Measurements from ENCODE around the gene PIGW.
"Not testable (repeated sequence)": the region's sequence is repeated elsewhere in the genome, so short reads cannot be mapped to it uniquely, and the experiment has no call there.

PIGW gene

GRCh38 chr17:36534840-36535668, at the start of gene PIGW, which contains the start of gene MYO19:
PIGW (plus strand) TSS chr17:36534987; CDS start chr17:36537102, 2,115 bp downstream.
MYO19 (minus strand) TSS chr17:36534868; CDS start chr17:36532538, 2,330 bp downstream.
- DNase-seq: peak; percentile 89

DNA sequence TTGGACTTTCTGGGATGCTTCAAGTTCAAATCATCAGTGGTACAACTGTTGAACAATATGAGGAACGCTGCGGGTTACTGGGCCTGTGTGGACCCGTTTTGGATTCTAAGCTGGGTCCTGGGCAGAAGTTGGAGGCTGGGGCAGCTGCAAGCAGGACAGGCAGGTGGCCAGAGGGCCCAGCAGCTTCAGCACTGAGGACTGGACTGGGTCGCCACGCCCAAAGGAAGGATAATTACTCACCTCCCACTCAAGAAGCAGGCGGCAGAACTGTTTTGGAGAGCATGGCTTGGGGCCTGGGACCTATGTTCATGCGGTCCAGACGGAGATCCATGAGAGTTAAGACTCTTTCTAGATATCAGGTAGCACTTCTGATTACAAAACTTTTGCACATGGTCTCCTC, 49.8 kb upstream of the PIGW start:
- no peak for DNase-seq

GRCh38 chr17:36485805-36486203, 49.0 kb upstream of the PIGW start:
- no peak for DNase-seq

DNA sequence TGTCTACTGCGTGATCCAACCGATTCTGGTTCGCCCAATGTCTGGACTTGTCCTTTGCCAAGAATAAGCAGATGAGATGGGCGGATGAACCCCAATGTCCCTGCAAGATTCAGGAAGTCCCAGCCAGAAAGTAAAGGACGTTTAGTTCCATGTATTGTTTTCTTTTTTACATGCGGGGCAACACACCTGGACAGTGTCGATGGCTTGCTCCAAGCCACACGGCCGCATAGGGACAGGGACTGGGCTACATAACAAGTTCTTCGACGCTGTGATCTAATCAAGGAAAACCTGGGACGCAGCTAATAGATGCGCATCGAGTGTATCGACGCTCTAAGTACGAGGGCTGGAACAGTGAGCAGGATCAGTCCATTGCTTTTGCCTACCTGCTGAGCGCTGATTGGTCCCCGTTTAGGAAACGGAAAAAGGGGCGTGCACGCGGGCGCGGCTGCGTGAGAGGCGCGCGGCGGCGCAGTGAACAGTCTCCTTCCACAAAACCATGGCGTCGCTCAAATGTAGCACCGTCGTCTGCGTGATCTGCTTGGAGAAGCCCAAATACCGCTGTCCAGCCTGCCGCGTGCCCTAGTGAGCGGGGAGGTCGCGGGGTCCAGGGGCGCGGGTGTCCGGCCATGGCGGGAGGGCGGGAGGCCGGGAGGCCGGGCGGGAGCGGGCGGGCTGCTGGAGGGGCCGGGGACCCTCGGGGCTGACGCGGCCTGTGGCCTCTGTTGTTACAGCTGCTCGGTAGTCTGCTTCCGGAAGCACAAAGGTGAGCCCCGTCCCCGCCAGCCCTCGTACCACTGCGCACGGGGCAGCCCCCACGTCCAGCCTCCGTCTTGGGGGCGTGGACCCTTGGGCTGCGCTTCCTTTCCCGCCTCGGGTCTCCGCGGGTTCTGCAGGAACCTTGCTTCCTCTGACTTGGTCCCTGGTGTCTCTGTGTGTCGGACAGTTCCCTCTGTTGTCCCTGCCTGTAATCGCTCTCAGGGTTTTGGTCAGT, 48.3 kb upstream of the PIGW start, which contains the start of gene ZNHIT3:
Gene ZNHIT3 (plus strand): TSS at position 478 of the 991 bp plus-strand sequence. CDS start 19 bp downstream, at position 497.
- peak; percentile 90 for DNase-seq

DNA sequence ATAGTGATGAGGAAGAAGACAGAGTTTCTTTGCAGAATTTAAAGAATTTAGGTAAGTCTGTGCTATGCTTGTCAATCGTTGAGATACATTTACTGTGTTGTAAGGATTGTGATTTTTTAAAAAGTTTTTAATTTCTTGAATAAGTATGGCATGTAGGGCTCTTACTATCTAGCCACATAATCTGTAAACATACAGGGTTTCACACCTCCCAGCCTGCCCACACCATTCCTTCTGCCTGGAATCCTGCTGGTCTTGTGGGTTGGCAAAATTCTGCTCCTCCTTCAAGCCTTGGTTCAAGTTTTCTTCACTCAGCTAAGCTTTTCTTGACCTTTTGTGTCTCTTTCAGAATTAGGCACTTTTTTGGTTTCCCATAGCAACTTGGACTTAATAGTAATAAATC, 40.8 kb upstream of the PIGW start:
- no peak for DNase-seq

DNA sequence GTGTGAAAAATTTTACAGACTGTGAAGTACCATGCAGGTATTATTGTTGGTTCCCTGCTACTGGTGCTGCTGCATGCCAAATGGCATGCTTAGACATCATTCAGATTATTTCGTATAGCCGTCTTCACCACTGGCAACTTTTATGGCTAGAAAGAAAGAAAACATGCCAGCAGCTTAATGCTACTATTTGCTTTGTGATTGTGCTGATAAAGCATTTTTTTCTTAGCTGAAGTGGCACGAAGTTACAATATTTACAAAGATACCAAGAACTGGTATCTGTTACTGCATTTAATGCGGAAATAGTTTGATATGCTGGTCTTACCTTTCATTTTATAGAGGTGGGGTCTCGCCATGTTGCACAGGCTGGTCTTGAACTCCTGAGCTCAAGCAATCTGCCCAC, 40.1 kb upstream of the PIGW start:
- DNase-seq: no peak

- DNase-seq: no peak
Observed at GRCh38 chr17:36495076-36495578, 39.7 kb upstream of the PIGW start.

DNA sequence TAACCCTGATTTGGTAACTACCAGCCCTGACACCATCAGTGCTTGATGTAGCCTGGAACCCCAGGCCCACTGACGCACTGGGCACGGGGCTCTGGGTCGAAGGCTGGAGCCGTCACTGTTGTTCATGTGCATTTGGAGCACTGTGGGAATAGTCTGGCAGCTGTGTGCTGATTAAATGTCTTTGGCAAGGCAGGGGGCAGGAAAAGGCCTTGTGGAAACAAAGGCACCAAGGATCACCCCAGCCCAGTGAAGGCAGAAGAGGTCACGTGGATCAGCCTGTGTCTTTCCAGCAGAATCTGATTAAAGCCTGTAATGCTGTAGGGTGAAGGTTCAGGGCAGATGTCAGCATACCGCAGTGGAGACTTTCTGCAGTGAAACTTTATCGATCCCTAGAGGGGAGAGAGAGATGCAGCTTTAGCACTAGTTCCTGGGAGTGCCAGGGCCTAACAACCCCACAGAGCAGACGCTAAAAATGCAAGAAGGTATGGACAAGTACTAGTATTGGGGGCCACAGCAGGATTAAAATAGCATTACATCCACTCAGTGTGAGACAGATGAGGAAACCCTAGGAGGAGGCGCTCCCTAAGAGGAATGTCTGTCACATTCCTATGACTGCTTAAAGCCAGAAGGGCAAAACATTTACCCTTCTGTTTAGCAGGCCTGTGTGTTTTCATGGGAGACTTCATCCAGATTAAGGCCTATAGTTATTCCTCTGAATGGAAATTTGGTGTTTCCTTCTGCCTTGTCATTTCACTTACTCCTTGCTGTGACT, 38.6 kb upstream of the PIGW start:
- DNase-seq: no peak

DNA sequence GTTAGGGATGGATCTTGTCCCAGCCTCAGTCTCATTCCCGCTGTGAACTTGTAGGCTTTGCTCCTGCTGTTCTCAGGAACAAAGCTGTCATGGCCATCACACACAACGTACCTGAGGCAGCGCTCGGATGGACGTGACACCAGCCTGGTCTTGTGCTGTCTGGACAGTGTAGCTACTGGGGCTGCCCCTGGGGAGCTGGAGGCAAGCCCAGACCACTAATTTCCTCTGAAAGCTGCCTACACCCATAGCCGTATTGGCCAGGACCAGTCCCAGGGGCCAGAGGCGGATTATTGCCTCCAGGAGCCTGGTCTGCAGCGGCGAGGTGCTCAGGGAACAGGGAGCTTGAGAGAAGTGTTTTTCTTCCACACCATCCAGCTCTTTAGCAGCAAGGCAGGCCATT, 36.6 kb upstream of the PIGW start:
- DNase-seq: no peak

- DNase-seq: no peak
Observed at GRCh38 chr17:36498560-36499300, 36.1 kb upstream of the PIGW start.

- DNase-seq: no peak
Observed at GRCh38 chr17:36500745-36501225, 34.0 kb upstream of the PIGW start.

DNA sequence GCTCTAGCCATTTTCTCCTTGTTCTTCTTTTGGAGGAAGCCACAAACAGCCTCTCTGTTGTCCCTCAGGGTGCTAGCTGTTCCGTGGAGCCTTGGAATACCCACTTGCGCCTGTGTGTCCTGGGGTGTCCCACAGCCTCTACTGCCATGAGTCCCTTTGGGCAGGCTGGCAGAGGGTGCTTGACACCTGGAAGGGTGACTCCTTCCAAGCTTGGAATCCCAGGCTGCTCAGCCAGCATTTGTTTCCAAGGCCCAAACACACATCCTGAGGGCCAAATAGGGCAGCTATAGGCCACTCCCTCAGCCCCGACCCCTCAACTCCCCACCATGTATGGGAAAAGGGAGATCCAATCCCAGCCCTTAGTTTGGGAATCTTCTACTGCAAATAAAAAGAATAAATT, 33.4 kb upstream of the PIGW start:
- DNase-seq: no peak

- DNase-seq: no peak
Observed at GRCh38 chr17:36501963-36502362, 32.8 kb upstream of the PIGW start.

- DNase-seq: no peak
Observed at GRCh38 chr17:36503456-36504155, 31.2 kb upstream of the PIGW start.

DNA sequence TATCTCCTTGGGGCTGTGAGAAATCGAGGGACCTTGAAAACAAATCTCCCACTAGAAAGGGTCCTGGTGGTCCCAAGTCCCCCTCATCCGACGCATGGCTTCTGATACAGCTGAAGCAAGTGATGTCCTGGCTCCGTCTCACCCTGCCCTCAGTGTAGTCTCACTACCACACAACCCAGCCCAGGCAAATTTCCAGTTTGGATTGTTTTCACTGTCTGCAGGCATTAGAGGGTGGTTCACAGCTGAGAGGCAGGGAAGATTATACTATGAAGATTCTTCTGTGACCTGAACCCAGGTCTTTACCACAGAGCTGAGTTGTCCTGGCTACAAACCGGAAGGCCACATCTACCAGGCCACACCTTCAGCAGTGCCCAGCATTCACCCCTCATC, 30.6 kb upstream of the PIGW start:
- DNase-seq: no peak

- DNase-seq: no peak
Observed at GRCh38 chr17:36505171-36505570, 29.6 kb upstream of the PIGW start.

DNA sequence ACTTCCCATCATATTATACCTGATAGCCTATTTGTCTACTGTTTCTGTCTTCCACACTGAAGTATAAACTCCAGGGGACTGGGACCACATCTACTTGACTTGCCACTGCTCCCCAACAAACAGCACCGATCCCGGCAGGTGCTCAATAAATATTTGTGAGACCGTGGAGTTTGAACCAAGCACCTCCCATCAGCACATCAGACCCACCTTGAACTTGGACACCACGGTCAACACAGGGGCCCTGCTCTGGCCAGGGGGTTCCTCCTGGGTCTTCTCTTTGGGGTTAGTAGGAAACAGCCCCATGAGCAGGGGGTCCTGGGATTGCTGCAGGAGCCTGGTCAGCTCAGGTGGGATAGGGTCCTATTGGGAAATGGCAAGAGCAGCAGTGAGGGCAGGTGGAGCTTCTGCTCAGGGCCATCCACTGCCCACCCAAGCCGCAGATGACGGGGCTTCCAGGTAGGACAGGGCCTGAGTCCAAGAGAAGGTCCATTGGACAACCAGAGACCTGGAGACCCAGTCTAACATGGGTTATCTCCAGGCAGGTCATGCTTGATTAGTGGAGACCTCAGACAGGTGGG, 28.4 kb upstream of the PIGW start:
- no peak for DNase-seq

DNA sequence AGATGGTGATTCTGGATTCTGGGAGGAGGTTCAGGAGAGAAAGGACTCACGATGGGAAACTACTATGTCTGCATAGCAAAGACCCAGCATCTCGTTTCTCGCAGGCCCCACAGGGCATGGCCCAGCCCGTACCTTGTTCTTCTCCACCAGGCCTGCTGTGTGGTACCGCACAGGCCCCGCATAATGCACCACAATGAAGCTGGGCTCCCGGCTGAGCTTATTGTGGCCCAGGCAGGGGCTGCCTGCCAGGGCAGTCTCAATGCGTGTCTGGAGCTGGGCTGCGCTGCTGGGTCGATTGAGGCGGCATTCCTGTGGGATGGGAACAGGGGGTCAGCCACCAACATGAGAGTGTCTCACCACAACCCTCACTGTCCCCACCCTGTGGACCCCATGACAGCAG, 28.0 kb upstream of the PIGW start:
- DNase-seq: no peak

DNA sequence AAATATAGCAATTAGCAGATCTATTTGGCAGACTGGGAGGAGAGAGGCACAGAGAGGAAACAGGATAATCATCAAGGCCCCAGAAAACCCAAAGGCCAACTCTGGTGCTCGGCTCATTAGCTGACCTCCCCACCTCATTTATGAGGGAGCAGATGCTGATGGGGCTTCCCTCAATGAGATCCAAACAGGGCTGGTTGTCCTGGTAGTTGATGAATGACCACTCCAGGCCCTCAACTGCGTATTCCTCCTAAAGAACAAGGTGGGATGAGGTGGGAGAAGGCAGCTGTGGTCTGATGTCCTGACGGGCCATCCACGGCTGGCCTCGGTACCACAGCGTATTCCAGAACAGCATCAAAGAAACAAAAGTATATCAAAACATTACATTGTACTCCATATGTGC, 27.5 kb upstream of the PIGW start:
- DNase-seq: no peak

DNA sequence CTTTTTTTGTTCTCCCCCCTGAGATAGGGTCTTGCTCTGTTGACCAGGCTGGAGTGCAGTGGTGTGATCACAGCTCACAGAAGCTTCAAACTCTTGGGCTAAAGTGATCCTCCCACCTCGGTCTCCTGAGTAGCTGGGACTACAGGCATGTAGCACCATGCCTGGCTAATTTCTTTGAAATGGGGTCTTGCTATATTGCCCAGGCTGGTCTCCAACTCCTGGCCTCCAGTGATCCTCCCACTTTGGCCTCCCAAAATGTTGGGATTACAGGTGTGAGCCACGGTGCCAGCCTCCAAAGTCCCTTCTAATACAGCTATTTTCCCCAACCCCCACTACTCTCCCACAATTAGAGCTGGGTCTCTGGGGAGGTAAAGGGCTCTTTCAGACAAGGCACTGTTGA, 26.3 kb upstream of the PIGW start:
- not testable (repeated sequence) for DNase-seq

Measured in stimulated activated CD4-positive, alpha-beta T cell treated with anti-CD3 and anti-CD28 coated beads, Interleukin-1b, Interleukin-23, amount 100 ng/mL, for 48 hours (primary cell).